SK-N-SH treated with all-trans-retinoic acid at 6 μM for 48 hours (cell line): ENCODE results near the gene SBF2.

Experiments used
- ARNTL ChIP-seq: fragments of 450-650 bp; formaldehyde crosslinking; IDR thresholded peaks from 2 replicates; pipeline ENCODE4 v1.5.0; 2020; ENCODE audit warnings: low read depth, mild to moderate bottlenecking, moderate library complexity, borderline replicate concordance
- BACH2 ChIP-seq: fragments of 250-450 bp; sonication (Bioruptor Pico); IDR thresholded peaks from 2 replicates; pipeline ENCODE4 v1.9.0; 2021; ENCODE audit warnings: mild to moderate bottlenecking, borderline replicate concordance
- OSR1 ChIP-seq: fragments of 250-450 bp; sonication (Bioruptor Pico); IDR thresholded peaks from 2 replicates; pipeline ENCODE4 v1.8.0; 2022; ENCODE audit warnings: moderate library complexity, mild to moderate bottlenecking, inconsistent platforms
- RARB ChIP-seq: fragments of 250-450 bp; sonication (Bioruptor Pico); IDR thresholded peaks from 2 replicates; pipeline ENCODE4 v1.8.0; 2021; ENCODE audit warnings: mild to moderate bottlenecking, moderate library complexity
- TOX ChIP-seq: fragments of 250-450 bp; sonication (Bioruptor Pico); IDR thresholded peaks from 2 replicates; pipeline ENCODE4 v1.8.0; 2021; ENCODE audit warnings: mild to moderate bottlenecking, moderate library complexity, borderline replicate concordance
- ZC3H10 ChIP-seq: fragments of 250-450 bp; sonication (Bioruptor Pico); IDR thresholded peaks from 2 replicates; pipeline ENCODE4 v1.5.1; 2021; ENCODE audit warnings: mild to moderate bottlenecking, moderate library complexity
- ZFP3 ChIP-seq: fragments of 250-450 bp; sonication (Bioruptor Pico); IDR thresholded peaks from 2 replicates; pipeline ENCODE4 v1.5.0; 2020; ENCODE audit warnings: mild to moderate bottlenecking, moderate library complexity
- ZFP30 ChIP-seq: fragments of 450-650 bp; formaldehyde crosslinking; IDR thresholded peaks from 2 replicates; pipeline ENCODE4 v1.5.0; 2022; ENCODE audit warnings: mild to moderate bottlenecking, moderate library complexity
- ZNF8 ChIP-seq: fragments of 450-650 bp; formaldehyde crosslinking; IDR thresholded peaks from 2 replicates; pipeline ENCODE4 v1.5.0; 2020; ENCODE audit warnings: mild to moderate bottlenecking, moderate library complexity
- TF ChIP-seq, protein P1 (sequence below): fragments of 250-450 bp; sonication (Bioruptor Pico); IDR thresholded peaks from 2 replicates; pipeline ENCODE4 v1.5.1; 2021; ENCODE audit warnings: mild to moderate bottlenecking, moderate library complexity
- TF ChIP-seq, protein P2 (sequence below): fragments of 250-450 bp; sonication (Bioruptor Pico); IDR thresholded peaks from 2 replicates; pipeline ENCODE4 v1.8.0; 2020; ENCODE audit warnings: mild to moderate bottlenecking, moderate library complexity, borderline replicate concordance
- TF ChIP-seq, protein P3 (sequence below): fragments of 250-450 bp; sonication (Bioruptor Pico); IDR thresholded peaks from 2 replicates; pipeline ENCODE4 v1.5.0; 2020; ENCODE audit warnings: mild to moderate bottlenecking, moderate library complexity
- TF ChIP-seq, protein P4 (sequence below): fragments of 250-450 bp; sonication (Bioruptor Pico); IDR thresholded peaks from 2 replicates; pipeline ENCODE4 v1.5.1; 2020; ENCODE audit warnings: low read depth, mild to moderate bottlenecking, moderate library complexity

DNA sequence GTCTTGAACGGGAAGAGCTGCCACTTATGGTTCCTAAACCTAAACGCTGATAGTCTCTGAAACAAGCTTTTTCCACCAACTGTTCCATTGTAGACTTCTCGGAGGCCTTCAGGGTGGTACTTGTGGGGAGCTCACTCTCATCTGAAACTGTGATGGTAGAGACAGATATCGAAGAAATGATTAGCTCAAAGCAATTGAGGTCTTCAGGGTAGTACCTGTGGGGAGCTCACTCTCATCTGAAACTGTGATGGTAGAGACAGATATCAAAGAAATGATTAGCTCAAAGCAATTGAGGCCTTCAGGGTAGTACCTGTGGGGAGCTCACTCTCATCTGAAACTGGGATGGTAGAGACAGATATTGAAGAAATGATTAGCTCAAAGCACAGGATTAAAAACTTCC lies 454.5 kb downstream of the SBF2 start:
- TF ChIP-seq, protein P1, sequence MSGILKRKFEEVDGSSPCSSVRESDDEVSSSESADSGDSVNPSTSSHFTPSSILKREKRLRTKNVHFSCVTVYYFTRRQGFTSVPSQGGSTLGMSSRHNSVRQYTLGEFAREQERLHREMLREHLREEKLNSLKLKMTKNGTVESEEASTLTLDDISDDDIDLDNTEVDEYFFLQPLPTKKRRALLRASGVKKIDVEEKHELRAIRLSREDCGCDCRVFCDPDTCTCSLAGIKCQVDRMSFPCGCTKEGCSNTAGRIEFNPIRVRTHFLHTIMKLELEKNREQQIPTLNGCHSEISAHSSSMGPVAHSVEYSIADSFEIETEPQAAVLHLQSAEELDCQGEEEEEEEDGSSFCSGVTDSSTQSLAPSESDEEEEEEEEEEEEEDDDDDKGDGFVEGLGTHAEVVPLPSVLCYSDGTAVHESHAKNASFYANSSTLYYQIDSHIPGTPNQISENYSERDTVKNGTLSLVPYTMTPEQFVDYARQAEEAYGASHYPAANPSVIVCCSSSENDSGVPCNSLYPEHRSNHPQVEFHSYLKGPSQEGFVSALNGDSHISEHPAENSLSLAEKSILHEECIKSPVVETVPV (CRISPR knock-in tag), result no peak
- TF ChIP-seq, protein P2, sequence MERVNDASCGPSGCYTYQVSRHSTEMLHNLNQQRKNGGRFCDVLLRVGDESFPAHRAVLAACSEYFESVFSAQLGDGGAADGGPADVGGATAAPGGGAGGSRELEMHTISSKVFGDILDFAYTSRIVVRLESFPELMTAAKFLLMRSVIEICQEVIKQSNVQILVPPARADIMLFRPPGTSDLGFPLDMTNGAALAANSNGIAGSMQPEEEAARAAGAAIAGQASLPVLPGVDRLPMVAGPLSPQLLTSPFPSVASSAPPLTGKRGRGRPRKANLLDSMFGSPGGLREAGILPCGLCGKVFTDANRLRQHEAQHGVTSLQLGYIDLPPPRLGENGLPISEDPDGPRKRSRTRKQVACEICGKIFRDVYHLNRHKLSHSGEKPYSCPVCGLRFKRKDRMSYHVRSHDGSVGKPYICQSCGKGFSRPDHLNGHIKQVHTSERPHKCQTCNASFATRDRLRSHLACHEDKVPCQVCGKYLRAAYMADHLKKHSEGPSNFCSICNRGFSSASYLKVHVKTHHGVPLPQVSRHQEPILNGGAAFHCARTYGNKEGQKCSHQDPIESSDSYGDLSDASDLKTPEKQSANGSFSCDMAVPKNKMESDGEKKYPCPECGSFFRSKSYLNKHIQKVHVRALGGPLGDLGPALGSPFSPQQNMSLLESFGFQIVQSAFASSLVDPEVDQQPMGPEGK (CRISPR knock-in tag), result no peak
- TF ChIP-seq OSR1 (CRISPR knock-in tag) (no peak), ARNTL (no peak), ZNF8 (no peak), ZFP30 (no peak), BACH2 (CRISPR knock-in tag) (no peak), RARB (CRISPR knock-in tag) (no peak), TOX (no peak), ZFP3 (CRISPR knock-in tag) (no peak), ZC3H10 (CRISPR knock-in tag) (no peak)
- TF ChIP-seq, protein P3, sequence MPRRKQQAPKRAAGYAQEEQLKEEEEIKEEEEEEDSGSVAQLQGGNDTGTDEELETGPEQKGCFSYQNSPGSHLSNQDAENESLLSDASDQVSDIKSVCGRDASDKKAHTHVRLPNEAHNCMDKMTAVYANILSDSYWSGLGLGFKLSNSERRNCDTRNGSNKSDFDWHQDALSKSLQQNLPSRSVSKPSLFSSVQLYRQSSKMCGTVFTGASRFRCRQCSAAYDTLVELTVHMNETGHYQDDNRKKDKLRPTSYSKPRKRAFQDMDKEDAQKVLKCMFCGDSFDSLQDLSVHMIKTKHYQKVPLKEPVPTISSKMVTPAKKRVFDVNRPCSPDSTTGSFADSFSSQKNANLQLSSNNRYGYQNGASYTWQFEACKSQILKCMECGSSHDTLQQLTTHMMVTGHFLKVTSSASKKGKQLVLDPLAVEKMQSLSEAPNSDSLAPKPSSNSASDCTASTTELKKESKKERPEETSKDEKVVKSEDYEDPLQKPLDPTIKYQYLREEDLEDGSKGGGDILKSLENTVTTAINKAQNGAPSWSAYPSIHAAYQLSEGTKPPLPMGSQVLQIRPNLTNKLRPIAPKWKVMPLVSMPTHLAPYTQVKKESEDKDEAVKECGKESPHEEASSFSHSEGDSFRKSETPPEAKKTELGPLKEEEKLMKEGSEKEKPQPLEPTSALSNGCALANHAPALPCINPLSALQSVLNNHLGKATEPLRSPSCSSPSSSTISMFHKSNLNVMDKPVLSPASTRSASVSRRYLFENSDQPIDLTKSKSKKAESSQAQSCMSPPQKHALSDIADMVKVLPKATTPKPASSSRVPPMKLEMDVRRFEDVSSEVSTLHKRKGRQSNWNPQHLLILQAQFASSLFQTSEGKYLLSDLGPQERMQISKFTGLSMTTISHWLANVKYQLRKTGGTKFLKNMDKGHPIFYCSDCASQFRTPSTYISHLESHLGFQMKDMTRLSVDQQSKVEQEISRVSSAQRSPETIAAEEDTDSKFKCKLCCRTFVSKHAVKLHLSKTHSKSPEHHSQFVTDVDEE (CRISPR knock-in tag), result no peak
- TF ChIP-seq, protein P4, sequence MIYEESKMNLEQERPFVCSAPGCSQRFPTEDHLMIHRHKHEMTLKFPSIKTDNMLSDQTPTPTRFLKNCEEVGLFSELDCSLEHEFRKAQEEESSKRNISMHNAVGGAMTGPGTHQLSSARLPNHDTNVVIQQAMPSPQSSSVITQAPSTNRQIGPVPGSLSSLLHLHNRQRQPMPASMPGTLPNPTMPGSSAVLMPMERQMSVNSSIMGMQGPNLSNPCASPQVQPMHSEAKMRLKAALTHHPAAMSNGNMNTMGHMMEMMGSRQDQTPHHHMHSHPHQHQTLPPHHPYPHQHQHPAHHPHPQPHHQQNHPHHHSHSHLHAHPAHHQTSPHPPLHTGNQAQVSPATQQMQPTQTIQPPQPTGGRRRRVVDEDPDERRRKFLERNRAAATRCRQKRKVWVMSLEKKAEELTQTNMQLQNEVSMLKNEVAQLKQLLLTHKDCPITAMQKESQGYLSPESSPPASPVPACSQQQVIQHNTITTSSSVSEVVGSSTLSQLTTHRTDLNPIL (CRISPR knock-in tag), result no peak
